ENCODE measurements around the gene EFHD2.

EFHD2 gene

GRCh38 chr1:15476927-15477326, 67.2 kb downstream of the EFHD2 start:
- no peak for DNase-seq (ENCODE audit: low read depth in 3 of 3)

- no peak for DNase-seq (ENCODE audit: low read depth in 3 of 3)
Measured at GRCh38 chr1:15477646-15478212, 68.0 kb downstream of the EFHD2 start.
